IMR-90 (cell line): ENCODE data around the gene NKD1.

Source experiments
- CEBPB ChIP-seq: IDR thresholded peaks from 2 replicates; pipeline ENCODE4 v1.6.1; 2012; ENCODE audit warnings: low read depth, low read length, improper control_type of control experiment
- CTCF ChIP-seq: conservative IDR thresholded peaks from 2 replicates; pipeline ENCODE4 v1.5.1; 2012; ENCODE audit warnings: mild to moderate bottlenecking, low read depth, low read length, improper control_type of control experiment

GRCh38 chr16:50507397-50507796, 40.8 kb upstream of the NKD1 start:
- TF ChIP-seq CTCF (no peak), CEBPB (no peak)
